Astrocyte (in vitro differentiated cells and primary cell): ENCODE measurements around the gene PLA2G4A.

Experiments used
- CTCF ChIP-seq: IDR thresholded peaks from 2 replicates; pipeline ENCODE4 v1.5.1; 2011; ENCODE audit warnings: low read depth, mild to moderate bottlenecking, inconsistent platforms, low read length, moderate library complexity; ENCODE audit not compliant: insufficient read depth
- EZH2 ChIP-seq: IDR thresholded peaks from 2 replicates; pipeline ENCODE4 v1.6.1; 2012; ENCODE audit warnings: mild to moderate bottlenecking, low read length, inconsistent platforms; ENCODE audit not compliant: insufficient read depth

DNA sequence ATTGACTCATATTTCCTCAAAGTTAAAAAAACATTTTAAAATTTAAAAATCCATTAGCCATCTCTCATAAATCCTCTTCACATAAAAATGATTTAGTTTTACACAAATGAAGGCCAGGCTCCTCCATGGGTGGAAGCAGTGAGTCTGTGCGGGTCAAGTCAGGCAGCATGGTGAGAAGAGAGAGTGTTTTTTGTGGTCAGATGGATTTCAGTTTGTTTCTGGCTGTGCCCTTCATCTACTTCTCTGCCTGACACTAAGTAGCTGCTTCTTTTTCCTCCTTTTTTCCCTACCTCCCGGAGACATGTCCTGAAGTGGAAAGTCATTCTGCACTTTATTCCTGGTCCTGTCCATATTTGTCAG, 10.3 kb downstream of the PLA2G4A start:
- TF ChIP-seq CTCF (no peak), EZH2 (no peak)
